Transverse colon (tissue), 4 donors: Measurements from ENCODE around the gene OBSCN. TPM values are rescaled to one million over a fixed set of nuclear protein-coding genes. Genes with fewer than 3 reads are reported as not detected.

Experiments
- DNase-seq: peaks from one replicate; pipeline ENCODE4 v3.0.0-alpha.2; 2019
- H3K27ac ChIP-seq, 4 donors: fragments of 200-600 bp; sonication (generic); 2 replicates each; pipeline ENCODE4 v1.5.1; 2016 to 2018; ENCODE audit warnings: inconsistent platforms in 4 of 4
- H3K27me3 ChIP-seq: fragments of 200-600 bp; sonication (generic); 2 replicates; pipeline ENCODE4 v1.5.1; 2017; ENCODE audit warnings: inconsistent platforms
- H3K36me3 ChIP-seq, 4 donors: fragments of 200-600 bp; sonication (generic); 2 replicates each; pipeline ENCODE4 v1.5.1; 2017 to 2019; ENCODE audit warnings: inconsistent platforms in 4 of 4
- H3K4me1 ChIP-seq, 4 donors: fragments of 200-600 bp; sonication (generic); 2 replicates each; pipeline ENCODE4 v1.5.1; 2017 to 2020; ENCODE audit warnings: inconsistent platforms in 4 of 4
- H3K4me3 ChIP-seq, 4 donors: fragments of 200-600 bp; sonication (generic); 1 replicate in 1 of 4; 2 replicates in 3 of 4; pipeline versions ENCODE4 v1.5.1 to v1.6.1; 2017 to 2019; ENCODE audit warnings: inconsistent platforms in 4 of 4
- H3K9me3 ChIP-seq, 2 donors: fragments of 200-600 bp; sonication (generic); 2 replicates each; pipeline ENCODE4 v1.5.1; 2017 to 2019; ENCODE audit warnings: inconsistent platforms in 2 of 2
- EP300 ChIP-seq: sonication (generic); formaldehyde crosslinking; IDR thresholded peaks from one replicate; pipeline ENCODE4 v1.6.1; 2017; ENCODE audit warnings: antibody characterized with exemption, low read depth
- POLR2A ChIP-seq: fragments of 450-650 bp; IDR thresholded peaks from one replicate; pipeline ENCODE4 v1.6.1; 2016; ENCODE audit warnings: antibody characterized with exemption, mild to moderate bottlenecking, moderate library complexity
- POLR2AphosphoS5 ChIP-seq, 3 donors: sonication (generic); formaldehyde crosslinking; IDR thresholded peaks; one replicate each; pipeline ENCODE4 v1.6.1; 2016; ENCODE audit warnings: antibody characterized with exemption in 3 of 3
- WGBS, 2 donors: methylation state at CpG; one replicate each; pipeline ENCODE4 v1.1.5; 2018; ENCODE audit warnings: low coverage in 1 of 2; 5-methylcytosine and 5-hydroxymethylcytosine counted together
- in situ Hi-C, 4 donors: fragments of 200-750 bp; cut with MboI; loops; one replicate each; pipeline versions ENCODE4 v1.15.0 to v1.15.1; 2017; ENCODE audit warnings: low sequenced_read_pairs in 3 of 4, low pct_ligation_motif_present in 1 of 4, low pct_unique_long_range_greater_than_20kb in 1 of 4
- intact Hi-C: fragments of 100-400 bp; cut with DNase I; formaldehyde crosslinking; loops from one replicate; pipeline ENCODE4 v1.15.1; 2023; ENCODE audit warnings: low total_unique reads
- total RNA-seq, 4 donors: library from RNA; depleted of rRNA; stranded (reverse); fragments of >200 nt; gene quantifications; one replicate each; pipeline ENCODE4 v1.1.0, GENCODE V29; 2016
- TF ChIP-seq, protein P1 (sequence below), 5 experiments: fragments of 200-600 bp in 3 of 5; fragments of 450-650 bp in 2 of 5; sonication (generic) in 3 of 5; IDR thresholded peaks; 1 replicate in 2 of 5; 2 replicates in 3 of 5; pipeline ENCODE4 v1.5.1; 2016 to 2017; ENCODE audit warnings: antibody characterized with exemption in 5 of 5, inconsistent platforms in 3 of 5, mild to moderate bottlenecking in 2 of 5, moderate library complexity in 1 of 5

OBSCN gene
- total RNA-seq, 4 donors from 2014 or later = 11.9 to 21.7 (median 15.8) TPM

DNA sequence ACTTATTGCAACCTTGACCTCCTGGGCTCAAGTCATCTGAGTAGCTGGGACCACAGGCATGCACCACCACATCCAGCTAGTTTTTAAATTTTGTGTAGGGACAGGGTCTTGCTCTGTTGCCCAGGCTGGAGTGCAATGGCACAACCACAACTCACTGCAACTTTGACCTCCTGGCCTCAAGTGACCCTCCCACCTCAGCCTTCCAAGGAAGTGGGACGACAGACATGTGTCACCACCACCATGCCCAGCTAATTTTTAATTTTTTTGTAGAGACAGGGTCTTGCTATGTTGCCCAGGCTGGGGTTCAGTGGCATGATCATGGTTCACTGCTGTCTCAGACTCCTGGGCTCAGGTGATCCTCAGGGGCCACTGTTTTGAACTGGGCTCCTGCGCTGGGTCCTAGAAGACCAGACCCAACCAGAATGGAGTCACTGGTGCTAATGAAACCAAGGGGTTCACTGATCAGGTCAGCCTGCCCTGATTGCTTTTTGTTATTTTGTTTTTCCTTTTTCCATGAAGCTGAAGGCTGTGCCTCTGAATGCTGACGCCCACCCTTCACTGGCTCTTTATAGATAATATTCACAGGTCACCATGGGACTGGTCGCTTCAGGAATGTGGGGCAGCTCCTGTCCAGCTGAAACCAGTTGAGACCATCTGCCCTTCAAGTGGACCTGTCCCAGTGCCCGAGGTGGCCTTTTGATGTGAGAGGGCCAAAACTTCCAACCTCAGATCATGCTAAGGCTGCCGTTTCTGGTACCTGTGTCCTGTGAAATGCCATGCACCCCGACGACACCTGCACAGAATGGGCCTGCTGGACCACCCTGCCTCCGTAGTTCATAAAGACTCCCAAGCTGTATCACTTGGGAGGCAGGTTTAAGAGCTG is 203.9 kb downstream of the OBSCN start:
- H3K27me3 ChIP-seq = peaks cover 23% of the 10 kb centered on the region
- no peaks in the 10 kb centered on the region for H3K36me3 ChIP-seq
- no peaks in the 10 kb centered on the region for H3K9me3 ChIP-seq
- no peak for DNase-seq
- 92% methylated on average over 9 of the region's 9 CpGs; no CpG with 5 or more reads in 1 of the 2 donors for WGBS, 2 donors
- in situ Hi-C loops = no loop called here
- intact Hi-C loops = no loop called here
- H3K27ac ChIP-seq = no peak overlapping the region
- TF ChIP-seq EP300 = no peak
- TF ChIP-seq, protein P1, sequence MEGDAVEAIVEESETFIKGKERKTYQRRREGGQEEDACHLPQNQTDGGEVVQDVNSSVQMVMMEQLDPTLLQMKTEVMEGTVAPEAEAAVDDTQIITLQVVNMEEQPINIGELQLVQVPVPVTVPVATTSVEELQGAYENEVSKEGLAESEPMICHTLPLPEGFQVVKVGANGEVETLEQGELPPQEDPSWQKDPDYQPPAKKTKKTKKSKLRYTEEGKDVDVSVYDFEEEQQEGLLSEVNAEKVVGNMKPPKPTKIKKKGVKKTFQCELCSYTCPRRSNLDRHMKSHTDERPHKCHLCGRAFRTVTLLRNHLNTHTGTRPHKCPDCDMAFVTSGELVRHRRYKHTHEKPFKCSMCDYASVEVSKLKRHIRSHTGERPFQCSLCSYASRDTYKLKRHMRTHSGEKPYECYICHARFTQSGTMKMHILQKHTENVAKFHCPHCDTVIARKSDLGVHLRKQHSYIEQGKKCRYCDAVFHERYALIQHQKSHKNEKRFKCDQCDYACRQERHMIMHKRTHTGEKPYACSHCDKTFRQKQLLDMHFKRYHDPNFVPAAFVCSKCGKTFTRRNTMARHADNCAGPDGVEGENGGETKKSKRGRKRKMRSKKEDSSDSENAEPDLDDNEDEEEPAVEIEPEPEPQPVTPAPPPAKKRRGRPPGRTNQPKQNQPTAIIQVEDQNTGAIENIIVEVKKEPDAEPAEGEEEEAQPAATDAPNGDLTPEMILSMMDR (IDR thresholded peaks at IDR 0.05) = no peak
- peaks cover 10 to 26% (median 18%) of the 10 kb centered on the region in 4 donors for H3K4me1 ChIP-seq
- no peak overlapping the region for H3K4me3 ChIP-seq

DNA sequence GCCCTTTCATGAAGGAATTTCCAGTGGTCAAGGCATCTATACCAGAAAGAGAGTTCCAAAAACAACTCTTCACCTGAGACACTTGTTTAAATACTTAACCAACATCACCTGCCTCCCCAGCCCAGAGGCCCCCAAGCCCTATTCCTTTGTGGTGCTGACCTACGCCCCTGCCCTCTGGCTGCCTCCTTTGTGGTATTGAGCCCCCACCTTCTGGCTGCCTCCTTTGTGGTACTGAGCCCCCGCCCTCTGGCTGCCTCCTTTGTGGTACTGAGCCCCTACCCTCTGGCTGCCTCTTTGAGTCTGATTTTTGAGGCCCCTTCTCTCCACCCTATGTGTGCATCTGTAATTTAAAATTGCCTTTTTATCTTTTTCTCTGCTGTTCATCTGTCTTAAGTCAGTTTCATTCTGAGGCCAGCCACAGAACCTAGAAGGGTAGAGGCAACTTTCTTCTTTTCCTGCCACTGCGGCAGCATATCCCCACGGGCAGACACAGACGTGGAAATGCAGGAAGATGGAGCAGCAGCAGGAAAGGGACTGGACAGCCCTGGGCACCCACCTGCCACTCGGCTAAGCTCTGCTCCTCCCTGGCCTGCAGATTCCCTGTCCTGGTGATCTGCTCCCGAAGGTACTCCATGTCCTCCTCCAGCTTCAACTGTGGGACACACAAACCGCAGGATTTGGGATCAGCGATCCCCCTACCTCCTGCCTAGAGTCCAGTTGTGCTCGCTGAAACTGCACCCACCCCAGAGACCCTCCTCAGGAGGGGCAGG is 205.6 kb downstream of the OBSCN start:
- H3K36me3 ChIP-seq = no peaks in the 10 kb centered on the region
- no peak overlapping the region for H3K4me3 ChIP-seq
- no peak for DNase-seq
- no peaks in the 10 kb centered on the region for H3K9me3 ChIP-seq
- no peak overlapping the region for H3K27ac ChIP-seq
- 81 to 89% methylated on average over 2 to 10 of the region's 10 CpGs for WGBS, 2 donors
- intact Hi-C loops (no loop called here), in situ Hi-C loops (no loop called here)
- H3K4me1 ChIP-seq = peaks cover 10 to 19% (median 11%) of the 10 kb centered on the region in 4 donors
- H3K27me3 ChIP-seq = peaks cover 38% of the 10 kb centered on the region
- TF ChIP-seq POLR2A (no peak), POLR2AphosphoS5 (IDR thresholded peaks at IDR 0.05) (no peak), EP300 (no peak)
- TF ChIP-seq, protein P1 (IDR thresholded peaks at IDR 0.05) = no peak

DNA sequence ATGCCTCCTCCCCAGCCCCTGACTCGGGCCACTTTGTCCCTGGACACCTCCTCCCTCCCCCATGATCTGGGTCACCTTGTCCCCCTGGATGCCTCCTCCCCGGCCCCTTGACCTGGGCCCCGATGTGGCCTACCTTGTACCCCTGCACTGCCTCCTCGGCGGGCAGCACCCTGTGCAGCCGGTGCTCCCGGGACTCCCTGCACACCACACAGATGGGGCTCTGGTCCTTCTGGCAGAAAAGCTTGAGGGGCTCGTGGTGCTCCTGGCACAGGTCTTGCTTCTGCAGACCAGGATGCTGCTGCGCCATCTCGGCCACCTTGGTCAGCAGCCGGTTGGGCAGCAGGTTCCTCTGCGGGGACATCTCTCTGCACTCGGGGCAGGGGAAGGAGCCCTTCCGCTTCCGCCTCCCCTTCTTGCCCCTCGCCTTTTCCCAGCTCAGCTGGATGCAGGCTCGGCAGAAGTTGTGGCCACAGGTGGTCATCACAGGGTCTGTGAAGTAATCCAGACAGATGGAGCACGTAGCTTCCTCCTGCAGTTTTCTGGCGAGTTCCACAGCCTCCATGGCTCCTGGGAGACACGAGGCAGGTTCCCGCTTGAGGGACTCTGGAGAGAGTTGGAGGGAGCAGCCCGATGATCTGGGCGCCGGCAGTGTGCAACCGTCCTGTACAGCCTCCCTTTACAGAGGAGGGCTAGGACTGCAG is 206.8 kb downstream of the OBSCN start:
- H3K27ac ChIP-seq = no peak overlapping the region
- intact Hi-C loops (no loop called here), in situ Hi-C loops (no loop called here)
- no peaks in the 10 kb centered on the region for H3K36me3 ChIP-seq
- peaks cover 10 to 18% (median 11%) of the 10 kb centered on the region in 4 donors for H3K4me1 ChIP-seq
- no peak for DNase-seq
- peaks cover 38% of the 10 kb centered on the region for H3K27me3 ChIP-seq
- no peaks in the 10 kb centered on the region for H3K9me3 ChIP-seq
- TF ChIP-seq POLR2AphosphoS5 (IDR thresholded peaks at IDR 0.05) = no peak
- TF ChIP-seq, protein P1 (IDR thresholded peaks at IDR 0.05) = no peak
- TF ChIP-seq EP300 = no peak
- TF ChIP-seq POLR2A = no peak
- 83 to 91% methylated on average over 5 to 24 of the region's 25 CpGs for WGBS, 2 donors
- no peak overlapping the region for H3K4me3 ChIP-seq

DNA sequence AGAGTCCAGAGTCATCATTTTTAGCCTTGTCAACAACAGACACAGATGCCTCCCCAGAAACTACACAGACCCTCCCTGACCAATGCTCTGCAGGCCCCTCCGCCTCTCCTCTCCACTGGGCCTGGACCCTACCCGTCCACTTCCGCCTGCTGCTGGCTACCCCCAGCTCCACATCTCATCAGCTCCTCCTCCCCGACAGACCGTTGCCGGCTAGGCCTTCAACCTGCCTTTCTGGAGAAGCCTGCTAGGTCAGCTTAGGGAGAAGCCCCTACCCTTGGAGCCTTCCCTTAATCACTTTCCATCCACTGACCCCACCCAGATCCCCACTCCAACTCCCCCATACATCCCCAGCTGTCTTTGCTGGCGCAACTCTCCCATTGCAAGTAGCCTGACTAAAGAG is 207.4 kb downstream of the OBSCN start:
- Histone ChIP-seq H3K27me3 (peaks cover 38% of the 10 kb centered on the region), H3K36me3 (no peaks in the 10 kb centered on the region), H3K27ac (no peak overlapping the region), H3K9me3 (no peaks in the 10 kb centered on the region), H3K4me3 (no peak overlapping the region), H3K4me1 (peaks cover 10 to 18% (median 11%) of the 10 kb centered on the region in 4 donors)
- WGBS, 2 donors = 76% methylated on average over 7 of the region's 7 CpGs; no CpG with 5 or more reads in 1 of the 2 donors
- intact Hi-C loops = no loop called here
- TF ChIP-seq EP300 = no peak
- TF ChIP-seq POLR2AphosphoS5 (IDR thresholded peaks at IDR 0.05) = no peak
- TF ChIP-seq, protein P1 (IDR thresholded peaks at IDR 0.05) = no peak
- TF ChIP-seq POLR2A = no peak
- in situ Hi-C loops = no loop called here
- DNase-seq = no peak
